Activated CD4-positive, CD25-positive, alpha-beta regulatory T cell treated with anti-CD3 and anti-CD28 coated beads, Interleukin-2, amount 50 U/mL, for 24 hours (primary cell): ENCODE data around the gene HADH.
"Not testable (repeated sequence)": the region's sequence is repeated elsewhere in the genome, so short reads cannot be mapped to it uniquely, and the experiment has no call there.

Experiments
- ATAC-seq, 2 donors: fragments of 150-1000 bp; cut with Tn5 transposase; one replicate each; pipeline ENCODE4 v1.10.0; 2021; ENCODE audit warnings: mild to moderate bottlenecking in 1 of 2, moderate library complexity in 1 of 2

Gene HADH

DNA sequence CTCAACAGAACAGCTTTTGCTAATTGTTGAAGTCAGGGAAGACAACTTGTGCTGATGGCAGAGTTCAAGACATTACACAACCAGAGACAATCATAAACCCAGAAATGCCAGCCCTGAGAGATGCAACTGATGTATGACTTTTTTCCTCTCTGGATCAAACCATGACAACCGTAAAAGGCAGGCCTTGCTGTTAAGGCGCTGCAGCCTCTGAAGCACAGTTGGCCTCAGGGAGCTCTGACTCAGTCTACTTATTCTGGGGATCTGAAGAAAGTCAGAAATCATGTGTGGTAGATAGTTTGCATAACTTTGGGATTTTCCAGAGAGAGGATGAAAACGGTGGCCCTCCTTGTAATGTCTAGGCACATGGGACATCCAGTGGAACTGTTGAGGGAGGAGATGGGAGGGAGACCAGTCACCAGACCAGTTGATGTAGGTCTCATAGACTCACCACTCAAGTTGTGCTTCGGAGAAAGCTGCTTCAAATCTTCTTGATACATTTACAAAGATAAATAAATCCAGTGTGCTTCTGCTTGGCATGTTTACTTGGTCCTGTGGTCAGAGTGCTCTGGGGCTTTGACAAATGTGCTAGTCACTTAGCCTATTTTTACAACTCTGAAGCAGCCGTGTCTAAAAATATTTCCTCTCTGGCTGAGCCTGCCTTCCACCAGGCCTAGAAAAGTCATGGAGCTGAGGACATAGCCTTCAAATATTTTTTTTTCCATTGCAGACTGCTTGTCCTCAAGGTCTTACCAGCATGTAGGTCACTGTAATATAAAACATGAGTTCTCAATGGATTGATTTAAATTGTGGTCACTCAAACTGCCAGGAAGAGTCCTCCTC lies 7.5 kb downstream of the HADH start:
- no peak for ATAC-seq

DNA sequence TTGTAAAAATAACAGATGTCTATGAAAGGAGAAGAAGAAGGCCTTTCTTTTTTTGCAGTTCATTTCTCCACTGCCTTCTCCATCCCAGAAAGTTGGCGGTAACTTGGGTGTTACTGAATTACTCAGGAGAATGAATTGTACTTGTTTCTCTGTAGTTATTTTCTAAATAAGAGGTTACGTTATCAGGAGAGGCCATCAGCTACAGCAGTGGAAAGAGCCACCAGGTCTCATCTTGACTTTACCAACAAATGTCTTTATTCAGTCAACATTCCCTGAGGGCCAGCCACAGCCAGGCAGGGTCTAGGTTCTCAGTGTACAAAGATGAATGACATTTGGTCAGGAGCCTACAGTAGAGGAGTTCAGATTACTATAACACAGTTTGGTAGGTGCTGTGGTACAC lies 8.1 kb downstream of the HADH start:
- no peak for ATAC-seq

GRCh38 chr4:107999932-108000539 lies 10.3 kb downstream of the HADH start:
- no peak for ATAC-seq

- no peak for ATAC-seq
Measured at GRCh38 chr4:108001540-108002135, 11.9 kb downstream of the HADH start.

GRCh38 chr4:108003982-108004515 lies 14.4 kb downstream of the HADH start:
- no peak for ATAC-seq

DNA sequence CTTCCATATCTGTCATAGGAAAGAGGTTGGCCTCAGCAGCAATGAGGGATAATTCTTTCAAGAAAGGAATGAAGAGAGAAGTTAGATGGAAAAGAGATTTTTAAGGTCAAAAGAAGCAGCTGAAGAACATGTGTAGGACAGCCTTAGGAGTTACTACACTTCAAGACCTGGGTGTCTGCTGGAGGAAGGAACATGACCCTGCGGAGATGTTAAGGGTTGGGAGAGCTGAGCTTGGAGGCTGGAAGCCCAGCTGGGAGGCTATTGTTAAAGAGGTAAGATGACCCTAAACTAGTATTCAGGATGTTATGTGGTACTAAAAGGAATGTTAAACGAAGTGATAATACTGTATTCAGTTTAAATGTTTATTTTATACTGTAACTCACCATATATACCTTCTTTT lies 15.0 kb downstream of the HADH start:
- no peak for ATAC-seq

DNA sequence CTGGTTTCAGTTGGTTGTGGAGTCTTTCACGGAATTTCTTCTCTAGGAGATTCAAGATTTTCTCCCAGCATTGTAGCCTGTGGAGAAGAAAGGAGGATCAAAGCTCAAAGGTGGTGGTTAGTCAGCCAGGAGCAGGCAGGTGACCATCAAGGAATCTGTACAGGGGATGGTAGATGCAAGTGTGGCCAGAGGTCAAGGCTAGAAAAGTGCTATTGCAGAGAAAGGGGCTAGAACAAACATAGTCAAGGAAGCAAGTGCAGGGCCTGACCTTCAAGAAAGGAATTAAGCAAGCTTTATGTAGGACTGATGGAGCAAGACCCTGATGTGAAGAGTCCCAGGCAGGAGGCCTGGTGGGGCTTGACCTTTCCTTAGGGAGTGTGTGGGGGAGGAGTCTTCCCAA lies 16.1 kb downstream of the HADH start:
- ATAC-seq: no peak

GRCh38 chr4:108006361-108006760 lies 16.7 kb downstream of the HADH start:
- no peak for ATAC-seq

GRCh38 chr4:108007984-108008383 lies 18.3 kb downstream of the HADH start:
- no peak for ATAC-seq

- ATAC-seq: no peak
Measured at GRCh38 chr4:108008721-108009120, 19.0 kb downstream of the HADH start.

DNA sequence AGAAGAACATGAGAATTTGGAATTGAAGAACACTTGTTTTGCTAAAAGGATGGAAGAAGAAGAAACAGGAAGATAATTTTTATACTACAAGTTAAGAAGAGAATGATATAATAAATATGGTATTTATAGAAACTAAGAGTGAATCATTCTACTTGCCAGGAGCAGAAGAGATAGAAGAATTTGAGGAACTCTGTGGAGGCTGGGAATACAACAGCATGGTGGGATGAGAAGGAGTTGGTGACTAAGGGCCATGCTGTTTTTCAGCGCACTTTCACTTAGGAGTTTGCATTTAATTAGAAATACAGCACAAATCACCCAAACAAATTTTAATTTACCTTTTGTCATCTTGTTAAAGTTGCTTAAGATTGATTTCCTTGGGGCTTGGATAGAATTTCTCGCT lies 20.5 kb downstream of the HADH start:
- ATAC-seq: no peak

- ATAC-seq: not testable (repeated sequence)
Measured at GRCh38 chr4:108012382-108012781, 22.7 kb downstream of the HADH start.

DNA sequence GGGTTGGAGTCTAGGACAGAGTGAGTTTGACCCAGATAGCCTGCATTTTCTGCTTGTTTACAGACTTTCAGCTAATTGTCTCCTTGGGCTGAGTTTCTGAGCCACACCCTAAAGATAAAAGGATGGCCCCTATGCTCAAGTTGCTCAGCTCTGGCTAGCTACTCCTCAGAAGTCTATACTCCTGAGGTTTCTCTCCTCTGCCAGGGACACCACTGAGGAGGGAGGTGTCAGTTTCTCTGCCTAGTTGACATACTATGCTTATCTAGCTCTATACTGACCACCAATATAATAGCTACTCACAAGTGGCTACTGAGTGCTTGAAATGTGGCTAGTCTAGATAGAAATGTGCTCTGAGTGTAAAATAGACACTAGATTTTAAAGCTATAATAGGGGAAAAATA lies 23.6 kb downstream of the HADH start:
- ATAC-seq: no peak

- no peak for ATAC-seq
Measured at GRCh38 chr4:108013955-108014354, 24.3 kb downstream of the HADH start.

DNA sequence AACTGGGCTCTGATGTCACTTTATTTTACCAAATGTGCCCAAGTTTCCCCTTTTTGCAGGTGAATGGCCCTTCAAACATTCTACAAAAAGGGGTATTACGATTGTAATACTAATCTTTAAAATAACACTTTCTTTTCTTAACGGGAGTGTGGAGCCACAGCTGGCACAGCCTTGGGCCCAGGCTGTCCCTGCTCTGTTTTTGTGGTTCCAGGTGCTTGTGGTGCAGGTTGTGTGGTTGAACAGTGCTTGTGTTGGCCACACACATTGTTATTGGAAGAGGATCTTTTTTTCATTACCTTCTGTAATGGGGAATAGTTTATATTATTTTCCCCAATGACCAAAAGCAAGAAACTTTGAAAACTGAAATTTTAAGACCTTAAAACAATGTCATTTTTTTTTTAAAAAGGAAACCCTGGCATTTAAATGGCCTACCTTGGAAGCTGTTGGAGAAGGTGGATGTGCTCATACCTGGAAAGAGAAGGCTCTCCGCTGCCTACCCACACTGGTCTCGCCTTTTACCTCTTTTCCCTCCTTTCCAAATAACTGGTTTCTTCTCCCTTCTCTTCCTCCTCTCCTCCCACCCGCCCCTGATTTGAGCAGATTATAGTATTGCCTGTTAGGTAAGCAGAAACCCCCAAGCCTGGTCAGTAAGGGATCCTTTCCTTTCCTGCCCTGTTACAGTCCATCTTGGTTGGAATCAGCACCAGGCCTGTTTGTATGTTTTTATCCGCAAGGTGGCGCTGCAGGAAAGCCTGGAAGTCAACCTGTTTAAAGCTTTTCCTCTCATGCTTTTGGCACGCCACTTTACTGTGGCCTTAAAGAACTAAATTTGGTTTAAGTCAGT lies 28.6 kb downstream of the HADH start:
- peak; percentile 53 to 66 for ATAC-seq

DNA sequence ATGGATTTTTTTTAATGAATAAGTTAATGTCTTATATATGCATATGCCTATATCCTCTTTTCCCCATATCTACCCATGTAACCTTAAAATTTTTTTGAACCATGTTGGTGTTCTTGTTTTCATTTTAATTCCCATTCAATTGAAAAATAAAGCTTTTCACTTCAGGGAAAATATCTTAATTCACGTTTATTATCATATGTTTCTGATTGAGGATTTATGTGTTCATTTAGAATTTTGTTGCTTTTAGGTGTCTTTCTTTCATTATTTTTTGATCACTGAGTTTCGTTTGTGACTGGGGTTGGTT lies 29.1 kb downstream of the HADH start:
- ATAC-seq: no peak

- no peak for ATAC-seq
Measured at GRCh38 chr4:108024085-108024877, 34.6 kb downstream of the HADH start.

GRCh38 chr4:108024878-108025165 lies 35.1 kb downstream of the HADH start:
- ATAC-seq: no peak

GRCh38 chr4:108029016-108029720 lies 39.5 kb downstream of the HADH start:
- peak; percentile 15 for ATAC-seq

GRCh38 chr4:108029731-108030130 lies 40.0 kb downstream of the HADH start:
- peak; percentile 27 to 29 for ATAC-seq

GRCh38 chr4:108030332-108030731 lies 40.6 kb downstream of the HADH start:
- ATAC-seq: peak; percentile 79 to 82
